ENCODE measurements around the gene CCDC112. TPM values are rescaled to one million over a fixed set of nuclear protein-coding genes. Genes with fewer than 3 reads are reported as not detected.

CCDC112 gene
- total and polyA plus RNA-seq, 2 of the 4 experiments (the other 2 are of a cell fraction): 2.0 to 2.3 TPM

GRCh38 chr5:115246361-115246991 is 50.0 kb downstream of the CCDC112 start:
- Histone ChIP-seq H2AK5ac (ENCODE audit: low read depth, low read length) (no peak overlapping the region), H3K4ac (ENCODE audit: low read depth, low read length) (no peak overlapping the region), H4K20me1 (ENCODE audit: insufficient read depth, low read length) (peaks cover 13% of the 10 kb centered on the region; the same call in 1 of the 2 replicates), H3K4me1 (ENCODE audit: control insufficient read depth, insufficient read depth, low read length) (peaks cover 6% of the 10 kb centered on the region), H3K27ac (ENCODE audit: insufficient read depth, low read length) (no peak overlapping the region), H2AFZ (replicated peaks; ENCODE audit: low read length, poor library complexity) (no peak overlapping the region), H3K36me3 (ENCODE audit: control insufficient read depth, insufficient read depth, low read length) (no peaks in the 10 kb centered on the region), H2BK5ac (ENCODE audit: low read depth, low read length, poor library complexity, severe bottlenecking) (no peak overlapping the region), H4K8ac (ENCODE audit: low read depth in 2 of 2, low read length in 2 of 2) (no peak overlapping the region), H3K9ac (ENCODE audit: low read depth, low read length) (no peak overlapping the region), H4K91ac (ENCODE audit: insufficient read depth, low read depth, low read length) (no peak overlapping the region), H3K18ac (ENCODE audit: low read depth, low read length) (no peak overlapping the region), H3K4me2 (ENCODE audit: low read depth, low read length) (no peak overlapping the region), H2AK9ac (replicated peaks; ENCODE audit: low read depth, low read length, poor library complexity) (no peak overlapping the region), H3K14ac (replicated peaks; ENCODE audit: low read depth, low read length) (no peak overlapping the region), H3K79me1 (ENCODE audit: low read depth in 1 of 2, low read length in 2 of 2) (peaks cover 18 to 29% of the 10 kb centered on the region in 2 experiments), H3K4me3 (ENCODE audit: insufficient read depth, low read depth, low read length) (no peak overlapping the region), H3K9me1 (ENCODE audit: insufficient read depth, low read length) (0 out of 2 replicates have a peak, but pooled peaks cover 3% of the 10 kb centered on the region), H2BK20ac (ENCODE audit: low read depth, low read length) (no peak overlapping the region), H3K56ac (ENCODE audit: extremely low read depth, insufficient read depth, low read length) (no peak overlapping the region), H3K27me3 (ENCODE audit: control insufficient read depth, insufficient read depth, low read length) (no peaks in the 10 kb centered on the region), H3K9me3 (ENCODE audit: control insufficient read depth, insufficient read depth, low read length) (no peaks in the 10 kb centered on the region), H4K5ac (ENCODE audit: low read depth, low read length) (no peak overlapping the region), H2BK120ac (ENCODE audit: low read depth, low read length) (no peak overlapping the region), H2BK15ac (ENCODE audit: low read depth, low read length) (no peak overlapping the region), H3K23ac (ENCODE audit: low read depth, low read length) (no peak overlapping the region)
- in situ Hi-C loops (cut with MboI; ENCODE audit: low sequenced_read_pairs) (loop anchor here (10.0 kb wide), 1 partner anchor 152 kb away; no protein-coding TSS in a partner anchor), dilution Hi-C loops (cut with HindIII; ENCODE audit: low sequenced_read_pairs, unreplicated experiment) (no loop called here), intact Hi-C loops (cut with micrococcal nuclease) (loop anchor here (1.0 to 10.0 kb wide), 3 partner anchors 148 to 1572 kb away; no protein-coding TSS in a partner anchor)
- ChIA-PET POLR2A (ENCODE audit: unreplicated experiment) (no interaction called here), CTCF (interaction anchor here (0.7 to 0.9 kb wide), 4 partner anchors 111 to 809 kb away, joined by 3 to 5 read pairs (median 4); no protein-coding TSS in a partner anchor)
- ATAC-seq (ENCODE audit: low read depth) (peak; percentile 83), DNase-seq (peak; percentile 48)
- no CpG with 5 or more reads among the region's 3 CpGs for WGBS, 2 experiments (ENCODE audit: extremely low coverage in 2 of 2, insufficient read length in 1 of 2)
- no TSS peak for BruUV-seq (replicated peaks)
- TF ChIP-seq RAD21 (IDR thresholded peaks at IDR 0.05; ENCODE audit: low read length): peak; percentile 77
- 0 out of 2 replicates have a peak, but pooled peaks have one; percentile 13 for TF ChIP-seq CEBPB (IDR thresholded peaks at IDR 0.05; ENCODE audit: low read depth, low read length)
- no peak for TF ChIP-seq USF2 (IDR thresholded peaks at IDR 0.05; ENCODE audit: low read depth, low read length)
- TF ChIP-seq SMC3 (IDR thresholded peaks at IDR 0.05; ENCODE audit: low read depth, low read length): peak; percentile 71
- TF ChIP-seq CTCF (conservative IDR thresholded peaks at IDR 0.05; ENCODE audit: low read depth, low read length): peak; percentile 83
- no peak for TF ChIP-seq RFX5 (IDR thresholded peaks at IDR 0.05; ENCODE audit: low read depth, low read length)

Data from IMR-90 (cell line).